ENCODE data around the gene XYLT1.
A peak's percentile ranks its signal among the peaks of the same experiment; 100 is the strongest.

XYLT1 gene

DNA sequence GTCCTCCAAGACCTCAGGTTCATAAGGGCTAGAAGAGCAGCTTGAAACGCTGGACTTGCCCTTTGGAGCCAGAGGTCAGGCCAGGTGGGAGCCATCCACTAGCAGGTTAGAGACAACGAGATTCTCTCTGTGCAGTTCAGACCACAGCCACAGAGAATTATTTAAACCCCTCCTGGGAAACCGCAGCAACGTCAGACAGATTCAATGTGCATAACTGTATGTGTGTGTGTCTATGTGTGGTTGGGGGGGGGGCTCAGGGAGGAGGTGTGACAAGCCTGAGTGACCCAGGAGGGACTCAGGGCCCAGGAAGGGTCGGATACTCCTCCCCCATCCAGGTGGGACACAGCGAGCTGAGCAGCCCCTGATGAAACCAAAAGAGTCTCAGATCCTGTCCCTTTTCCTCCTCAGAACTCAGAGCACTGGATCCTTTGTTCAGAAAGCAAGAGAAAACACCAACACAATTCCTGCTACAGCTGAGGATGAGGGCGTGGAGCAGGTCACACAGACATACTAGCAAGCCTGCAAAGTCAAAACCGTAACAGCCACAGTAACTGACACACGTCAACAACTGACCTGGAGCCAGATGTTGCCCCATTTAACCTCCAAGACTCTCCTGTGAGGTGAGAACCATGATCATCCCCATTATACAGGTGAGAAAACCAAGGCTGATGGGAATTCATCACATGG lies 66.8 kb downstream of the XYLT1 start:
- TF ChIP-seq, protein P1, sequence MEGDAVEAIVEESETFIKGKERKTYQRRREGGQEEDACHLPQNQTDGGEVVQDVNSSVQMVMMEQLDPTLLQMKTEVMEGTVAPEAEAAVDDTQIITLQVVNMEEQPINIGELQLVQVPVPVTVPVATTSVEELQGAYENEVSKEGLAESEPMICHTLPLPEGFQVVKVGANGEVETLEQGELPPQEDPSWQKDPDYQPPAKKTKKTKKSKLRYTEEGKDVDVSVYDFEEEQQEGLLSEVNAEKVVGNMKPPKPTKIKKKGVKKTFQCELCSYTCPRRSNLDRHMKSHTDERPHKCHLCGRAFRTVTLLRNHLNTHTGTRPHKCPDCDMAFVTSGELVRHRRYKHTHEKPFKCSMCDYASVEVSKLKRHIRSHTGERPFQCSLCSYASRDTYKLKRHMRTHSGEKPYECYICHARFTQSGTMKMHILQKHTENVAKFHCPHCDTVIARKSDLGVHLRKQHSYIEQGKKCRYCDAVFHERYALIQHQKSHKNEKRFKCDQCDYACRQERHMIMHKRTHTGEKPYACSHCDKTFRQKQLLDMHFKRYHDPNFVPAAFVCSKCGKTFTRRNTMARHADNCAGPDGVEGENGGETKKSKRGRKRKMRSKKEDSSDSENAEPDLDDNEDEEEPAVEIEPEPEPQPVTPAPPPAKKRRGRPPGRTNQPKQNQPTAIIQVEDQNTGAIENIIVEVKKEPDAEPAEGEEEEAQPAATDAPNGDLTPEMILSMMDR (conservative IDR thresholded peaks at IDR 0.05; ENCODE audit: low read length): no peak
- H3K4me3 ChIP-seq (ENCODE audit: low read length): no peak overlapping the region
- no peak for DNase-seq (ENCODE audit: low read depth)

DNA sequence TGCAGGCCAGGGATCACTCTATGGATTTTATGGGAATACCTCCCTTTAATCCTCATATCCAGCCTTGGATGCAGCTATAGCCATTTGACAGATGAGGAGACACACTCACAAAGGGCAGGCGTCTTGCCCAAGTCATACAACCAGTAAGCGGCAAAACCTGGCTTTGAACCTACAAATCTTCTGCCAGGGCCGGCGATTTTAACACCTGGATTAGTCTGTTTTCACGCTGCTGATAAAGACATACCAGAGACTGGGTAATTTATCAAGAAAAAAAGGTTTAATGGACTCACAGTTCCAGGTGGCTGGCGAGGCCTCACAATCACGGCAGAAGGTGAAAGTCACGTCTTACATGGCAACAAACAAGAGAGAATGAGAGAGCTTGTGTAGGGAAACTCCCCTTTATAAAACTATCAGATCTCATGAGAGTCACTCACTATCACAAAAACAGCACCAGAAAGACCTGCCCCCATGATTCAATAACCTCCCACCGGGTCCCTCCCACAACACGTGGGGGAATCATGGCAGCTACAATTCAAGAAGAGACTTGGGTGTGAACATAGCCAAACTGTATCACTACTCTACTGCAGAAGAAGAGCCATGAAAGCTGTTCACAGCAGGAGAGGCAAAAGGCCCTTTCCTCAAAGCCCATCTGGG lies 67.5 kb downstream of the XYLT1 start:
- TF ChIP-seq, protein P1 (conservative IDR thresholded peaks at IDR 0.05; ENCODE audit: low read length): no peak
- no peak for DNase-seq (ENCODE audit: low read depth)
- no peak overlapping the region for H3K4me3 ChIP-seq (ENCODE audit: low read length)

DNA sequence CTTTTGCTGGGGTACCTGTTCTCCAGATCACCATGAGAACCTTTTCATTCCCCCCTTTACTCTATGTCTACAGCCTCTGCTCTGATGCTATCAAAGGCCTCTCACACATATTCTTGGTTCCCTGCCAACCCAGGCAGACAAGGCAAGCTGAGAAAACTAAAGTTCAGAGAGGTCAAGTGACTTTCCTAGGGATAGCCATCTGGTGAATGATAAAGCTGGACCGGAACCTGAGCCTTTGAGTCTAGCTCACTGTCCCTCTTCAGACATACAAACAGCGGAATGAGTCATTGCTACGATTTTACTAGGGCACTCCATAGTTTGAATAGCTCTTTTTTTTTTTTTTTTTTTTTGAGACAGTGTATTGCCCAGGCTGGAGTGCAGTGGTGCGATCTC lies 73.3 kb downstream of the XYLT1 start:
- TF ChIP-seq, protein P1 (conservative IDR thresholded peaks at IDR 0.05; ENCODE audit: low read length): no peak
- no peak overlapping the region for H3K4me3 ChIP-seq (ENCODE audit: low read length)

DNA sequence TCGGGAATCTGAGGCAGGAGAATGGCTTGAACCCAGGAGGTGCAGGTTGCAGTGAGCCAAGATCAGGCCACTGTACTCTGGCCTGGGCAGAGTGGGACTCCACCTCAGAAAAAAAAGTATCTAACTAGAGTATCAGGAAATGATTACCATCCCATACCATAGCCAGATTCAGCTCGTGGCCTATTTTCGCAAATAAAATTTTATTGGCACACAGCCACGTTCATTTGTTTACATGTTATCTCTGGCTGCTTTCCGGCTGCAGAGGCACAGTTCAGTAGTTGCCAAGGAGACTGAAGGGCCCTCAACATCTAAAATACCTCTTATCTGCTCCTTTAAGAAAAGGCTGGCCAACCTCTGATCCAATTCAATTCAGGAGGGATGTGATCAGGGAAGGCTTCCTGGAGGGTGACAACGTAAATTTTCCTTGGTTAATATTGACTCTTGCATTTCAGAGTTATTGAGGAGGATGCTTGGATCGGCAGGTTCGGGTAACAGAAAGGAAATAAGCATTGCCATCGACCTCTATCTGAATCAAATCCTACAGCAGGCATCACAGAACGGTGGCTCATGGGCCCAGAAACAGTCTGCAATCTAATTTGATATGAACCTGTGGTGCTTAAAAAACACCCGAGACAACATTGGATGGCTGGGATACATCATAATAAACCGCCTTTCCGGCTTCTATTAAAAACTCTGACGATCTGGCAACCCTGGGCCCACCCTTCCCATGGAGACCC lies 73.8 kb downstream of the XYLT1 start:
- TF ChIP-seq, protein P1 (conservative IDR thresholded peaks at IDR 0.05; ENCODE audit: low read length): no peak
- no peak overlapping the region for H3K4me3 ChIP-seq (ENCODE audit: low read length)
- peak; percentile 35 for DNase-seq (ENCODE audit: low read depth)

More for the DNA sequence above, 73.3 kb downstream of the XYLT1 start:
- peak; percentile 50 for DNase-seq (ENCODE audit: low read depth)

DNA sequence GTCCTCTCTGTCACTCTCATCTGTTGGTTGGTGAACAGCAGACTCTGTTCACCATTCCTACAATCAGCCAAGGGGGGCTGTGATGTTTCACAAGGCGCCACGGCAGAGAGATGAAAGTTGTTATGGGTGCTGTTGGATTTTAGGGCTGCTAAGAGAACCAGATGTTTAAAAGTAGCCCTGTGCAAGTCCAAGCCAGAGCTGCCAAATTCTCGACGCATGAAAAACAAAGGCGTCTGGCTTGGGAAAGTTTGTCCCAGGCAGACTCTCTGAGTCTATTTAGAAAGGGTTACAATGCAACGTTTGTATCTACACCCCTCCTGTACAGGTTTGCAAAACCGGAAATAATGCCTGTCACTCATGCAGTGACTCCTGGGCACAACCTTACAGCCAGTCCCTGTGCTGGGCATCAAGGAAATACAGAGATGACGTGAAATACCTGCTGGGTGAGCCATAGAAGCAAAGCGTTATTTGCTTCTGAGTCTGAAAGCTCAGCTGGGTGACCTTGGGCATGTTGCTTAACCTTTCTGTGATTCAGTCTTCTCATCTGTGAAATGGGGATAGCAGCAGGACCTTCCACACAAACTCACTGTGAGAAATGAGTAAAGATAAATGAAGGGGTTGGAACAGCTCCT lies 74.8 kb downstream of the XYLT1 start:
- no peak overlapping the region for H3K4me3 ChIP-seq (ENCODE audit: low read length)
- TF ChIP-seq, protein P1 (conservative IDR thresholded peaks at IDR 0.05; ENCODE audit: low read length): no peak
- DNase-seq (ENCODE audit: low read depth): peak; percentile 68

DNA sequence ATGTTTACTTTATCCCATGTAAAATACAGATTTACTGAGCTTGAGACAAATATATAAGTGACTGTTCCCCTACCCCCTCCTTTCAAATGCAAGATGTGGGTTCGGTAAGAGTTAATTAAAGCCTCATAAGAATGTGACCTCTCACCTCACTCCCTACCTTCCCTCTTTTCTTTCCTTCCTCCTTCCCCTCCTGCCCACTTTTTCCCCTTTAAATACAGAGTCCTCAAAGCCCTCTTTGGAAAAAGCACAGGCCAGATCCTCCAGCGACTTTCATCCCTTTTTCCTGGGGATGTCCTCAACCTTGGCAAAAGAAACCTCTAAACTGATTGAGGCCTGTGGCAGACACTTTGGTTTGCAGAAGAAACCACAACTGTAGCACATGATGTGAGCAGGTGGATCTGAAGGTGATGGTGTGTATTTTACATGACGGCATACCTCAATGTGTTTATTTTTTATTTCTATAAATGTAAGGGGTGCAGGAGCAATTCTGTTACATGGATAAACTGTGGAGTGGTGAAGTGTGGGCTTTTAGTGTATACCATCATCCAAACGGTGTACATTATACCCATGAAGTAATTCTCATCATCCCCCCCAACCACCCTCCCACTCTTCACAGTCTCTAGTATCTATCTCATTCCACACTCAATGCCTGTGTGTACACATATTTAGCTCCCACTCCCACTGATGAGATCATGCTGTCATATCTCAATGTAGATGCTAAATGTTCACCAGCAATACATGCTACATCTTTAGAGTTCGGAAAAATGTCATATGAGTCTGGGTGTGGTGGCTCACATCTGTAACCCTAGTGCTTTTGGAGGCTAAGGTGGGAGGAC lies 77.7 kb downstream of the XYLT1 start:
- H3K4me3 ChIP-seq (ENCODE audit: low read length): no peak overlapping the region
- TF ChIP-seq, protein P1 (conservative IDR thresholded peaks at IDR 0.05; ENCODE audit: low read length): no peak
- no peak for DNase-seq (ENCODE audit: low read depth)
